CD4-positive, alpha-beta T cell (primary cell): Measurements from ENCODE around the gene MIDN. TPM values are rescaled to one million over a fixed set of nuclear protein-coding genes. Genes with fewer than 3 reads are reported as not detected.

Experiments used
- ATAC-seq: fragments of 200-7000 bp; cut with Tn5 transposase; one replicate; pipeline ENCODE4 v1.10.0; 2022; ENCODE audit warnings: mild to moderate bottlenecking; ENCODE audit not compliant: poor library complexity
- CTCF ChIA-PET: fragments of 350-600 bp; sonication (Branson Sonifier 250); formaldehyde crosslinking; loops from one replicate; lab custom pipeline; 2021; ENCODE audit warnings: antibody characterized with exemption, inconsistent platforms; lab: Charles Lee
- POLR2A ChIA-PET: fragments of 350-600 bp; sonication (Branson Sonifier 250); formaldehyde crosslinking; loops from one replicate; lab custom pipeline; 2021; ENCODE audit warnings: antibody characterized with exemption, inconsistent platforms; lab: Charles Lee
- DNase-seq, 14 experiments: peaks; one replicate each; pipeline ENCODE4 v3.0.0-alpha.2; 2013 to 2020; ENCODE audit warnings: mixed read lengths in 2 of 14
- H3K27ac ChIP-seq, 2 donors: one replicate each; pipeline versions ENCODE4 v1.5.1 to v1.7.0; 2013; ENCODE audit warnings: low read length in 2 of 2, low read depth in 1 of 2, mild to moderate bottlenecking in 1 of 2
- H3K27me3 ChIP-seq, 2 experiments: 1 replicate in 1 of 2; 2 replicates in 1 of 2; pipeline versions ENCODE4 v1.6.1 to v1.7.0; 2013; ENCODE audit warnings: low read length in 2 of 2, control low read depth in 1 of 2, mild to moderate bottlenecking in 1 of 2, moderate library complexity in 1 of 2; ENCODE audit not compliant: insufficient read depth in 2 of 2, control insufficient read depth in 1 of 2
- H3K36me3 ChIP-seq: one replicate; pipeline ENCODE4 v1.6.1; 2013; ENCODE audit warnings: low read length, control low read depth; ENCODE audit not compliant: insufficient read depth
- H3K4me1 ChIP-seq: one replicate; pipeline ENCODE4 v1.6.1; 2013; ENCODE audit warnings: low read length, control low read depth; ENCODE audit not compliant: insufficient read depth
- H3K4me3 ChIP-seq: one replicate; pipeline ENCODE4 v1.5.1; 2013; ENCODE audit warnings: mild to moderate bottlenecking, low read length, moderate library complexity
- H3K9me3 ChIP-seq, 2 experiments: 1 replicate in 1 of 2; 2 replicates in 1 of 2; pipeline versions ENCODE4 v1.6.1 to v1.7.0; 2013; ENCODE audit warnings: low read length in 2 of 2, mild to moderate bottlenecking in 2 of 2, control low read depth in 1 of 2, moderate library complexity in 1 of 2; ENCODE audit not compliant: control insufficient read depth in 1 of 2, insufficient read depth in 1 of 2
- H3K27ac Mint-ChIP-seq: one replicate; pipeline ENCODE4 v1.8.0; 2020; ENCODE audit warnings: mixed read lengths
- H3K27me3 Mint-ChIP-seq: one replicate; pipeline ENCODE4 v1.8.0; 2021; ENCODE audit warnings: mixed read lengths
- H3K36me3 Mint-ChIP-seq: one replicate; pipeline ENCODE4 v1.8.0; 2021; ENCODE audit warnings: low read depth, mixed read lengths
- H3K4me1 Mint-ChIP-seq: one replicate; pipeline ENCODE4 v1.8.0; 2021; ENCODE audit warnings: low read depth, mixed read lengths
- H3K4me3 Mint-ChIP-seq: one replicate; pipeline ENCODE4 v1.8.0; 2020; ENCODE audit warnings: mild to moderate bottlenecking, mixed read lengths
- H3K9me3 Mint-ChIP-seq: one replicate; pipeline ENCODE4 v1.8.0; 2020; ENCODE audit warnings: mixed read lengths
- CTCF ChIP-seq: fragments of 200-600 bp; IDR thresholded peaks from one replicate; pipeline ENCODE4 v1.8.0; 2022; ENCODE audit warnings: antibody characterized with exemption, mild to moderate bottlenecking
- intact Hi-C, 2 experiments: fragments of 100-400 bp; cut with DNase I in 1 of 2; cut with micrococcal nuclease in 1 of 2; formaldehyde crosslinking; loops; one replicate each; pipeline versions ENCODE4 v1.15.1 to v1.9.0; 2023 to 2025; cut with DNase I, micrococcal nuclease
- total RNA-seq, 174 experiments: library from RNA in 2 of 174; stranded (reverse) in 2 of 174; gene quantifications; one replicate each; pipeline ENCODE4 v1.2.3 and lab custom pipeline; 2021 to 2026

MIDN gene
- total RNA-seq, 2 experiments from 2014 or later = 214 to 228 TPM

- H3K27me3 ChIP-seq = no peaks in the 10 kb centered on the region
- ATAC-seq (no peak), DNase-seq (no peak)
- Mint-ChIP-seq H3K36me3 (peaks cover 15% of the 10 kb centered on the region), H3K4me3 (no peak overlapping the region), H3K4me1 (peaks cover 15% of the 10 kb centered on the region), H3K9me3 (no peaks in the 10 kb centered on the region), H3K27me3 (no peaks in the 10 kb centered on the region), H3K27ac (no peak overlapping the region)
- intact Hi-C loops = no loop called here
- ChIA-PET POLR2A (interaction anchor here (1.2 to 1.4 kb wide), 2 partner anchors 10 to 52 kb away, joined by 4 to 5 read pairs; partner anchors contain the start of gene CIRBP), CTCF (interaction anchor here (0.7 to 1.3 kb wide), 3 partner anchors 23 to 103 kb away, joined by 3 to 4 read pairs (median 3); no protein-coding TSS in a partner anchor)
- no peak overlapping the region for H3K27ac ChIP-seq
- H3K4me1 ChIP-seq = peaks cover 27% of the 10 kb centered on the region
- no peak for TF ChIP-seq CTCF
- no peak overlapping the region for H3K4me3 ChIP-seq
- H3K9me3 ChIP-seq = no peaks in the 10 kb centered on the region
- peaks cover 30% of the 10 kb centered on the region for H3K36me3 ChIP-seq
Measured at GRCh38 chr19:1216756-1217155, 31.6 kb upstream of the MIDN start.

GRCh38 chr19:1217366-1217765, 31.0 kb upstream of the MIDN start:
- H3K9me3 Mint-ChIP-seq = no peaks in the 10 kb centered on the region
- Histone ChIP-seq H3K9me3 (no peaks in the 10 kb centered on the region), H3K27ac (no peak overlapping the region), H3K4me3 (no peak overlapping the region), H3K27me3 (no peaks in the 10 kb centered on the region), H3K36me3 (peaks cover 30% of the 10 kb centered on the region), H3K4me1 (peaks cover 23% of the 10 kb centered on the region)
- ChIA-PET CTCF (interaction anchor here (0.7 to 1.3 kb wide), 2 partner anchors 24 to 104 kb away, joined by 3 to 4 read pairs; no protein-coding TSS in a partner anchor), POLR2A (interaction anchor here (1.2 to 1.4 kb wide), 2 partner anchors 11 to 51 kb away, joined by 4 to 5 read pairs; partner anchors contain the start of gene CIRBP)
- H3K4me3 Mint-ChIP-seq = no peak overlapping the region
- peaks cover 15% of the 10 kb centered on the region for H3K36me3 Mint-ChIP-seq
- DNase-seq (no peak), ATAC-seq (no peak)
- H3K4me1 Mint-ChIP-seq = peaks cover 14% of the 10 kb centered on the region
- no peak overlapping the region for H3K27ac Mint-ChIP-seq
- intact Hi-C loops = no loop called here
- no peak for TF ChIP-seq CTCF
- H3K27me3 Mint-ChIP-seq = no peaks in the 10 kb centered on the region

GRCh38 chr19:1218751-1219567, 29.4 kb upstream of the MIDN start:
- H3K9me3 ChIP-seq = no peaks in the 10 kb centered on the region
- no peak for ATAC-seq
- Mint-ChIP-seq H3K4me3 (no peak overlapping the region), H3K27ac (no peak overlapping the region), H3K9me3 (no peaks in the 10 kb centered on the region), H3K4me1 (peaks cover 4% of the 10 kb centered on the region), H3K36me3 (peaks cover 10% of the 10 kb centered on the region), H3K27me3 (no peaks in the 10 kb centered on the region)
- peaks cover 41% of the 10 kb centered on the region for H3K36me3 ChIP-seq
- no peak overlapping the region for H3K4me3 ChIP-seq
- H3K4me1 ChIP-seq = peaks cover 9% of the 10 kb centered on the region
- ChIA-PET CTCF (no interaction called here), POLR2A (interaction anchor here (0.5 kb wide), 1 partner anchor 46 kb away, joined by 3 read pairs; no protein-coding TSS in a partner anchor)
- intact Hi-C loops = no loop called here
- no peak for TF ChIP-seq CTCF
- DNase-seq = no peak
- H3K27ac ChIP-seq = no peak overlapping the region
- H3K27me3 ChIP-seq = no peaks in the 10 kb centered on the region
